HCT116 (cell line): ENCODE results near the gene SPDYE3. TPM values are rescaled to one million over a fixed set of nuclear protein-coding genes. Genes with fewer than 3 reads are reported as not detected.

Experiments
- ATAC-seq: fragments of 200-7000 bp; cut with Tn5 transposase; 2 replicates; pipeline ENCODE4 v1.9.1; 2020; ENCODE audit warnings: mild to moderate bottlenecking, moderate library complexity
- BruUV-seq: library from RNA; stranded (reverse); fragments of 400-500 nt; replicated peaks from 2 replicates; lab custom pipeline; 2021; lab: Mats Ljungman, UMichigan
- CTCF ChIA-PET: fragments of 300-600 bp; sonication (Branson Sonifier 250); formaldehyde crosslinking; loops from one replicate; lab custom pipeline; 2021; ENCODE audit warnings: antibody characterized with exemption; lab: Charles Lee
- POLR2A ChIA-PET: fragments of 300-600, 350-600 bp; sonication (Branson Sonifier 250); formaldehyde crosslinking; loops from one replicate; lab custom pipeline; 2021; ENCODE audit warnings: antibody characterized with exemption; lab: Charles Lee
- RAD21 ChIA-PET, 2 experiments: fragments of 300-600 bp; sonication (Branson Sonifier 250); formaldehyde crosslinking; loops; one replicate each; lab custom pipeline; 2023; ENCODE audit warnings: low total read pairs in 2 of 2; ENCODE audit not compliant: uncharacterized antibody in 2 of 2, unreplicated experiment in 2 of 2, low non-redundant PET in 1 of 2; lab: Charles Lee
- DNase-seq: peaks from one replicate; pipeline ENCODE4 v3.0.0-alpha.2; 2010; ENCODE audit warnings: low read depth, low spot score
- H2AFZ ChIP-seq: fragments of 200-600 bp; shearing (Covaris generic), sonication (generic); 2 replicates; pipeline ENCODE4 v1.6.1; 2017; ENCODE audit warnings: low read depth, mixed run types, mixed read lengths, antibody characterized with exemption, low read length; ENCODE audit not compliant: poor library complexity, severe bottlenecking
- H3K27ac ChIP-seq: 2 replicates; pipeline ENCODE4 v1.5.1; 2012; ENCODE audit warnings: low read depth, low read length
- H3K27me3 ChIP-seq: fragments of 200-600 bp; sonication (generic); 2 replicates; pipeline ENCODE4 v1.6.1; 2016; ENCODE audit warnings: mixed run types, low read length, mixed read lengths; ENCODE audit not compliant: insufficient read depth
- H3K36me3 ChIP-seq, 2 experiments: fragments of 200-500 bp in 1 of 2; fragments of 200-600 bp in 1 of 2; sonication (Bioruptor generic) in 1 of 2; sonication (generic) in 1 of 2; 2 replicates each; pipeline versions ENCODE4 v1.5.1 to v1.6.1; 2014 to 2016; ENCODE audit warnings: low read length in 2 of 2, inconsistent platforms in 1 of 2, mixed read lengths in 1 of 2, mixed run types in 1 of 2; ENCODE audit not compliant: insufficient read depth in 2 of 2, control insufficient read depth in 1 of 2
- H3K4me1 ChIP-seq, 2 experiments: fragments of 200-600 bp in 1 of 2; sonication (generic) in 1 of 2; 2 replicates each; pipeline versions ENCODE4 v1.5.1 to v1.6.1; 2012 to 2017; ENCODE audit warnings: low read length in 2 of 2, inconsistent platforms in 1 of 2, mild to moderate bottlenecking in 1 of 2, mixed read lengths in 1 of 2, mixed run types in 1 of 2, moderate library complexity in 1 of 2; ENCODE audit not compliant: insufficient read depth in 2 of 2, control insufficient read depth in 1 of 2
- H3K4me2 ChIP-seq: fragments of 200-600 bp; sonication (generic); 2 replicates; pipeline ENCODE4 v1.6.1; 2017; ENCODE audit warnings: mixed run types, low read length, mixed read lengths
- H3K4me3 ChIP-seq, 2 experiments: fragments of 200-600 bp in 1 of 2; sonication (generic) in 1 of 2; replicated peaks in 1 of 2; 2 replicates each; pipeline ENCODE4 v1.5.1; 2011 to 2016; ENCODE audit warnings: low read length in 2 of 2, control low read depth in 1 of 2, low read depth in 1 of 2, mild to moderate bottlenecking in 1 of 2, mixed read lengths in 1 of 2, mixed run types in 1 of 2
- H3K79me2 ChIP-seq: fragments of 200-600 bp; sonication (generic); 2 replicates; pipeline ENCODE4 v1.6.1; 2017; ENCODE audit warnings: mild to moderate bottlenecking, mixed run types, low read length, moderate library complexity, mixed read lengths; ENCODE audit not compliant: insufficient read depth
- H3K9ac ChIP-seq: fragments of 200-600 bp; sonication (generic); 2 replicates; pipeline ENCODE4 v1.6.1; 2016; ENCODE audit warnings: low read length, mixed read lengths
- H3K9me2 ChIP-seq: fragments of 200-600 bp; sonication (generic), shearing (Covaris generic); 2 replicates; pipeline ENCODE4 v1.6.1; 2017; ENCODE audit warnings: mixed run types, mild to moderate bottlenecking, moderate library complexity; ENCODE audit not compliant: insufficient read depth
- H3K9me3 ChIP-seq, 2 experiments: fragments of 200-500 bp in 1 of 2; fragments of 200-600 bp in 1 of 2; sonication (Bioruptor generic) in 1 of 2; sonication (generic) in 1 of 2; 2 replicates each; pipeline ENCODE4 v1.6.1; 2014 to 2017; ENCODE audit warnings: low read length in 2 of 2, mixed read lengths in 2 of 2, inconsistent platforms in 1 of 2, low read depth in 1 of 2, mild to moderate bottlenecking in 1 of 2, mixed run types in 1 of 2, moderate library complexity in 1 of 2; ENCODE audit not compliant: control insufficient read depth in 1 of 2, insufficient read depth in 1 of 2
- H4K20me1 ChIP-seq: fragments of 200-600 bp; sonication (generic), shearing (Covaris generic); 2 replicates; pipeline ENCODE4 v1.6.1; 2017; ENCODE audit warnings: mixed run types, mild to moderate bottlenecking, moderate library complexity; ENCODE audit not compliant: insufficient read depth
- ATF3 ChIP-seq: IDR thresholded peaks from 2 replicates; pipeline ENCODE4 v1.6.1; 2012
- CBX3 ChIP-seq: IDR thresholded peaks from 2 replicates; pipeline ENCODE4 v1.6.1; 2012; ENCODE audit warnings: low read depth
- EGR1 ChIP-seq: IDR thresholded peaks from 2 replicates; pipeline ENCODE4 v1.6.1; 2012; ENCODE audit warnings: low read depth
- ELF1 ChIP-seq: IDR thresholded peaks from 2 replicates; pipeline ENCODE4 v1.6.1; 2012; ENCODE audit warnings: low read depth, borderline replicate concordance
- EZH2 ChIP-seq: fragments of 200-600 bp; sonication (generic); IDR thresholded peaks from 2 replicates; pipeline ENCODE4 v1.6.1; 2017; ENCODE audit warnings: antibody characterized with exemption, mixed run types
- EZH2phosphoT487 ChIP-seq: fragments of 200-600 bp; IDR thresholded peaks from 2 replicates; pipeline ENCODE4 v1.6.1; 2018; ENCODE audit warnings: antibody characterized with exemption, borderline replicate concordance
- FOSL1 ChIP-seq: IDR thresholded peaks from 2 replicates; pipeline ENCODE4 v1.6.1; 2012; ENCODE audit warnings: low read depth
- MAX ChIP-seq: IDR thresholded peaks from 2 replicates; pipeline ENCODE4 v1.6.1; 2012
- POLR2AphosphoS5 ChIP-seq: IDR thresholded peaks from 2 replicates; pipeline ENCODE4 v1.6.1; 2011; ENCODE audit warnings: mild to moderate bottlenecking, low read depth, low read length, moderate library complexity
- RAD21 ChIP-seq: IDR thresholded peaks from 2 replicates; pipeline ENCODE4 v1.6.1; 2012; ENCODE audit warnings: low read depth, mild to moderate bottlenecking
- REST ChIP-seq: IDR thresholded peaks from 2 replicates; pipeline ENCODE4 v1.6.1; 2012; ENCODE audit warnings: low read depth
- SIN3A ChIP-seq: IDR thresholded peaks from 2 replicates; pipeline ENCODE4 v1.6.1; 2012; ENCODE audit warnings: low read depth
- TCF7L2 ChIP-seq: IDR thresholded peaks from 2 replicates; pipeline ENCODE4 v1.7.0; 2011; ENCODE audit warnings: borderline replicate concordance, inconsistent platforms; ENCODE audit not compliant: insufficient read depth, insufficient read length; ENCODE audit errors: extremely low read depth
- ZBTB33 ChIP-seq: IDR thresholded peaks from 2 replicates; pipeline ENCODE4 v1.6.1; 2011; ENCODE audit warnings: mild to moderate bottlenecking, low read length, moderate library complexity; ENCODE audit not compliant: insufficient replicate concordance; ENCODE audit errors: extremely low read depth
- ZFX ChIP-seq: fragments of 450-650 bp; IDR thresholded peaks from 2 replicates; pipeline ENCODE4 v1.6.1; 2017
- ZNF274 ChIP-seq: fragments of 200-500 bp; sonication (Bioruptor generic); IDR thresholded peaks from 2 replicates; pipeline ENCODE4 v1.6.1; 2014; ENCODE audit warnings: mild to moderate bottlenecking, low read depth, low read length, inconsistent platforms
- intact Hi-C: fragments of 100-400 bp; cut with micrococcal nuclease; formaldehyde crosslinking; loops from 2 replicates; pipeline ENCODE4 v1.10.0; 2022
- total RNA-seq: library from RNA; stranded (reverse); gene quantifications from one replicate; pipeline ENCODE4 v1.2.1, GENCODE V29; 2021; ENCODE audit not compliant: unreplicated experiment

The SPDYE3 gene
- total RNA-seq, 1 experiment from 2014 or later, result not detected

- no peaks in the 10 kb centered on the region for H3K9me3 ChIP-seq
- H2AFZ ChIP-seq, result no peak overlapping the region
- no peak overlapping the region for H3K27ac ChIP-seq
- no peaks in the 10 kb centered on the region for H3K9me2 ChIP-seq
- H3K36me3 ChIP-seq, result peaks cover 30 to 34% of the 10 kb centered on the region in 2 experiments
- no peaks in the 10 kb centered on the region for H3K27me3 ChIP-seq
- ChIA-PET POLR2A (no interaction called here), RAD21 (no interaction called here), CTCF (interaction anchor here (1.0 kb wide), 1 partner anchor 210 kb away, joined by 3 read pairs; no protein-coding TSS in a partner anchor)
- ATAC-seq (no peak), DNase-seq (no peak)
- H3K4me2 ChIP-seq, result no peak overlapping the region
- no peak overlapping the region for H3K9ac ChIP-seq
- TF ChIP-seq ZBTB33 (no peak), ZNF274 (no peak), TCF7L2 (no peak), RAD21 (no peak), CBX3 (no peak), POLR2AphosphoS5 (no peak), ZFX (no peak), MAX (no peak), EZH2phosphoT487 (no peak), EGR1 (no peak), EZH2 (no peak), SIN3A (no peak), FOSL1 (no peak), REST (no peak), ATF3 (no peak), ELF1 (no peak)
- H3K79me2 ChIP-seq, result peaks cover 79% of the 10 kb centered on the region
- H3K4me1 ChIP-seq, result peaks cover 4 to 12% of the 10 kb centered on the region in 2 experiments; a peak in 3 of 4 replicates
- intact Hi-C loops, result loop anchor here (5.0 kb wide), 1 partner anchor 210 kb away; no protein-coding TSS in a partner anchor
- no TSS peak for BruUV-seq
- peaks cover 7% of the 10 kb centered on the region; the same call in 1 of the 2 replicates for H4K20me1 ChIP-seq
- no peak overlapping the region for H3K4me3 ChIP-seq
These were observed 35.3 kb downstream of the SPDYE3 start for GRCh38 chr7:100342765-100343164.
